Omental fat pad (tissue), 4 donors: ENCODE measurements around the gene MAPKBP1. TPM values are rescaled to one million over a fixed set of nuclear protein-coding genes. Genes with fewer than 3 reads are reported as not detected.

Source experiments
- ATAC-seq: fragments of 150-250 bp; one replicate; pipeline ENCODE4 v1.9.1; 2016; ENCODE audit warnings: mild to moderate bottlenecking, moderate library complexity; ENCODE audit not compliant: low FRiP score
- DNase-seq: peaks from one replicate; pipeline ENCODE4 v3.0.0-alpha.2; 2019; ENCODE audit warnings: low spot score
- CTCF ChIP-seq, 3 donors: fragments of 450-650 bp; IDR thresholded peaks; one replicate each; pipeline ENCODE4 v1.5.1; 2016 to 2017; ENCODE audit warnings: antibody characterized with exemption in 3 of 3, mild to moderate bottlenecking in 3 of 3, moderate library complexity in 2 of 3
- total RNA-seq, 4 donors: library from RNA; depleted of rRNA; stranded (reverse); fragments of >200 nt; gene quantifications; one replicate each; pipeline ENCODE4 v1.1.0, GENCODE V29; 2016

MAPKBP1 gene
- total RNA-seq, 4 donors from 2014 or later = 13.4 to 24.1 (median 14.4) TPM

GRCh38 chr15:41852736-41853590 is 78.7 kb downstream of the MAPKBP1 start:
- DNase-seq = no peak
- ATAC-seq = no peak
- no peak for TF ChIP-seq CTCF (IDR thresholded peaks at IDR 0.05)

DNA sequence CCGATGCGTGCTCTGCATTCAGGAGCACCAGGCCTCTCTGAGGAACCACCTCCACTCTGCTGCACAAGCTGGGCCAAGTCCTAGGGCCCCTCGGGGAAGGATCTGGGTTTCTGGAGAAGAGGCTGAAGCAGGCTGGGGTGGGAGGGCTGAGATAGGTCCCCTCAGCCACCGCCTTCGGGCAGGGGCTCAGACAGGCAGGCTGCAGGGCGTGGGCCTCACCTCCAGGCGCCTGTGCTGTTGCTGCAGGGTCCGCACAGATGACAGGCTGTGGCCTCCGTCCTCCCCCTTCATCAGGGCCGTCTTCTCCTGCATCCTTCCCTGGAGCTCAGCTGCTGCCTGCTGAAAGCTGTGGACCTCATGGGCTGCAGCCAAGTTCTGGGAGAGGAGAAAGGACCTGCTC is 79.5 kb downstream of the MAPKBP1 start:
- ATAC-seq (no peak), DNase-seq (no peak)
- no peak for TF ChIP-seq CTCF (IDR thresholded peaks at IDR 0.05)

- TF ChIP-seq CTCF (IDR thresholded peaks at IDR 0.05) = no peak
- ATAC-seq (no peak), DNase-seq (no peak)
Measured at GRCh38 chr15:41854443-41854842, 80.2 kb downstream of the MAPKBP1 start.

DNA sequence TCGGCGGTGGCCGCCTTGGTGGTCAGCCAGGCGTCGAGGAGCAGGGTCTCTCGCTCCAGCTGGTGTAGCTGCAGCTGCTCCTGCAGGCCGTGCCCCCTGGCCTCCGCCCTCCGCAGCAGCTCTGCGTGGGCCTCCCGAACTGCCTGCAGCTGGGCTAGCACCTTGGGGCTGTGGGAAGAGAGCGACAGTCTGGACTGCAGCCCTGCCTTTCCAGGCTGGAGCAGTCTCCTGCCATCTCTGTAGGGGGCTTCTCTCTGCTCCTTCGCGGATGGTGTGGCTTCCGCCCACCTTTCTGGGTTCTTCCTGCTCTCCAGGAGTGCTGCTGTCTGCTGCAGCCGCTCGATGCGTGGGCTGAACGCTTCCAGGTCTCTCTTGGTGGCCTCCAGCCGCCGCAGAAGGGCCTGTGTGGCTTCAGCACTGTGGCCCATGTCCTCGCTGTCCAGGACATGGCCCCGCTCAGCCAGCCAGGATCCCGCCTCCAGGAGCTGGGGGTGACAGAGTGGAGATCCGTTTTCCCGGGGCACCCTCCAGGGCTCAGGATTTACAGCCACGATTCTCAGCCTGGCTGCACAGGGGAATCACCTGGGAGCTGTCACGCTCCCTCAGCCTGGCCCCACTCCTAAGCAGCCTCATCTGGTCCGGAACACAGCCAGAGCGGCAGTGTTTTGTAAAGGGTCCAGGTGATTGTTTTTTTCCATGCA is 81.1 kb downstream of the MAPKBP1 start:
- ATAC-seq = no peak
- TF ChIP-seq CTCF (IDR thresholded peaks at IDR 0.05) = no peak
- DNase-seq = no peak

DNA sequence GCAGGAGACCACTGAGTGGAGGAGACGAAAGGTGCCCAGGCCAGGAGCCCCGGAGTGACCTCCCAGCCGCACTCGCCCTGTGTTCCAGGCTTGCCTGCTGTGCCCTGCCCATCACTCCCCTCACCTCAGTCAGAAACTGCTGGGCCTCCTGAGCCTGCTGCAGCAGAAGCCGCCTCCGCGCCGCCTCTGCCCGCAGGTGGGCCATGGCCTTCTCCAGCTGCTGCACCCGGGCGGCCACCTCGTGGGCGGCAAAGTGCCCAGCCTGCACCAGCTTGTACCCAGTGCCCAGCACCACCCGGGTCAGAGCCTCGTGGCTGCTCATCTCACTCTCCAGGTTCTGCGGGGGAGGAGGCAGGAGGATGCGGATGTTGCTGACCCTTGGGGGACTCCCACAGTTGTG is 82.0 kb downstream of the MAPKBP1 start:
- no peak for TF ChIP-seq CTCF (IDR thresholded peaks at IDR 0.05)
- ATAC-seq = no peak
- no peak for DNase-seq

DNA sequence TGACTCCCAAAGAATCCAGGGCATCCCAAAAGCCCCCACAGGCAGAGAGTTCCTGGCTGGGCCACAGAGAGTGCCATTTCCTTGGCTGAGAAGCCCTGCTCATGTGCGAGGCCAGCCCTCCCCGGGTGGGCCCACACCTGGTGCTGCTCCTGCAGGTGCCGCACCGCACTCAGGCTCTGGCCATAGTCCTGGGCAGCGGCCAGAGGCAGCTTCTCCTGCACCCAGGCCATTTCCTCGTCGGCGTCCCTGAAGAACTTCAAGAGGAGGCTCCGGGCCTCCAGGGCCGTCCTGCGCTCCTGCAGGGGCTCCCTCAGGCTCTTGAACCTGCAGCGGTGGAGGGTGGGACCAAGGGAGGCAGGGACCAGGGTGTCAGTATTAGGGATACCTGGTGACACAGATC is 82.4 kb downstream of the MAPKBP1 start:
- TF ChIP-seq CTCF (IDR thresholded peaks at IDR 0.05) = no peak
- DNase-seq (no peak), ATAC-seq (no peak)
